ENCODE data around the gene TAMALIN.

DNA sequence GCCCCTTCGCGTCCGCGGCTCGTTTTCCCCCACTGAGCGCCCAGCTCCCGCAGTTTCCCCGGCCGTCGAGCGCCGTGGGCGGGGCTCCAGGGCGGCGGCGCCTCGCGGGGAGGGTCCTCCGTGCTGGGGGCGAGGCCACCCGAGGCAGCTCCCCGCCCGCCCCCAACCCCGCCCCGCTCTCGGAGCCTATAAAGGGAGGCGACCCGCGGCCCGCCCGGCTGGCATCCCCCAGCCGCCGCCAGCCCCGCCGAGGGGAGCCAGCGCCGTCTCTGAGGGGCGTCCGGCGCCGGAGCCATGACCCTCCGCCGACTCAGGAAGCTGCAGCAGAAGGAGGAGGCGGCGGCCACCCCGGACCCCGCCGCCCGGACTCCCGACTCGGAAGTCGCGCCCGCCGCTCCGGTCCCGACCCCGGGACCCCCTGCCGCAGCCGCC, at the start of gene TAMALIN:
- TF ChIP-seq CTBP1 (IDR thresholded peaks at IDR 0.05; ENCODE audit: borderline replicate concordance) = no peak
- TF ChIP-seq NFRKB (IDR thresholded peaks at IDR 0.05) = no peak
- no peak for TF ChIP-seq FOXK2 (IDR thresholded peaks at IDR 0.05)
- no peak for TF ChIP-seq PKNOX1 (IDR thresholded peaks at IDR 0.05)
- no peak for TF ChIP-seq L3MBTL2 (conservative IDR thresholded peaks at IDR 0.05)
- no peak for TF ChIP-seq FOXA1 (IDR thresholded peaks at IDR 0.05)
- TF ChIP-seq SP1 (IDR thresholded peaks at IDR 0.05) = no peak
